Ramos (cell line): ENCODE results near the gene OR7G2.

Source experiments
- in situ Hi-C: fragments of 300-500 bp; cut with MboI; formaldehyde crosslinking; loops from one replicate; pipeline ENCODE4 v1.14.3; 2022; ENCODE audit warnings: low sequenced_read_pairs; ENCODE audit not compliant: unreplicated experiment

Gene OR7G2

GRCh38 chr19:9107375-9107774 lies at the start of gene OR7G2:
Gene OR7G2, minus strand, starts transcription at chr19:9107475. Its CDS starts 4,232 bp downstream, at chr19:9103243.
- in situ Hi-C loops = no loop called here

- in situ Hi-C loops = no loop called here
Measured at GRCh38 chr19:9156304-9156703, 49.0 kb upstream of the OR7G2 start.

- in situ Hi-C loops = no loop called here
Measured at GRCh38 chr19:9155591-9155990, 48.3 kb upstream of the OR7G2 start.

GRCh38 chr19:9151367-9151766 lies 44.1 kb upstream of the OR7G2 start:
- in situ Hi-C loops = no loop called here

- in situ Hi-C loops = no loop called here
Measured at GRCh38 chr19:9150650-9151049, 43.4 kb upstream of the OR7G2 start.

GRCh38 chr19:9149997-9150396 lies 42.7 kb upstream of the OR7G2 start:
- in situ Hi-C loops = no loop called here

GRCh38 chr19:9148697-9149096 lies 41.4 kb upstream of the OR7G2 start:
- in situ Hi-C loops = no loop called here

- in situ Hi-C loops = no loop called here
Measured at GRCh38 chr19:9146882-9147281, 39.6 kb upstream of the OR7G2 start.

- in situ Hi-C loops = no loop called here
Measured at GRCh38 chr19:9144920-9145319, 37.6 kb upstream of the OR7G2 start.

GRCh38 chr19:9140159-9140874 lies 33.0 kb upstream of the OR7G2 start, which contains the start of gene ZNF317:
Gene ZNF317, plus strand, starts transcription at chr19:9140397. Its CDS starts 15,620 bp downstream, at chr19:9156017.
- in situ Hi-C loops = no loop called here

- in situ Hi-C loops = no loop called here
Measured at GRCh38 chr19:9139609-9140158, 32.4 kb upstream of the OR7G2 start.

- in situ Hi-C loops = no loop called here
Measured at GRCh38 chr19:9132422-9132821, 25.1 kb upstream of the OR7G2 start.

GRCh38 chr19:9130965-9131364 lies 23.7 kb upstream of the OR7G2 start:
- in situ Hi-C loops = no loop called here

- in situ Hi-C loops = no loop called here
Measured at GRCh38 chr19:9128171-9128570, 20.9 kb upstream of the OR7G2 start.

- in situ Hi-C loops = no loop called here
Measured at GRCh38 chr19:9126900-9127405, 19.7 kb upstream of the OR7G2 start, which contains the start of gene OR7G3. Gene OR7G3, minus strand, starts transcription at chr19:9126950. Its CDS starts 0 bp downstream, at chr19:9126950.

- in situ Hi-C loops = no loop called here
Measured at GRCh38 chr19:9116547-9116946, 9.3 kb upstream of the OR7G2 start.

- in situ Hi-C loops = no loop called here
Measured at GRCh38 chr19:9115307-9115813, 8.1 kb upstream of the OR7G2 start, which contains the start of gene OR7G1. Gene OR7G1, minus strand, starts transcription at chr19:9115763. Its CDS starts 0 bp downstream, at chr19:9115763.

- in situ Hi-C loops = no loop called here
Measured at GRCh38 chr19:9109959-9110358, 2.7 kb upstream of the OR7G2 start.

- in situ Hi-C loops = no loop called here
Measured at GRCh38 chr19:9086761-9087160, 20.5 kb downstream of the OR7G2 start, which contains the start of gene OR1M1. Gene OR1M1, plus strand, starts transcription at chr19:9087061. Its CDS starts 6,184 bp downstream, at chr19:9093245.

- in situ Hi-C loops = no loop called here
Measured at GRCh38 chr19:9078651-9079050, 28.6 kb downstream of the OR7G2 start.

GRCh38 chr19:9076901-9077300 lies 30.4 kb downstream of the OR7G2 start:
- in situ Hi-C loops = no loop called here
